Activated B cell treated with CpG ODN at 0.5 μM for 24 hours (primary cell): ENCODE results near the gene TEAD4. TPM values are rescaled to one million over a fixed set of nuclear protein-coding genes. Genes with fewer than 3 reads are reported as not detected.
A peak's percentile ranks its signal among the peaks of the same experiment; 100 is the strongest.

ENCODE experiments used
- ATAC-seq: fragments of 200-7000 bp; cut with Tn5 transposase; one replicate; pipeline ENCODE4 v1.10.0; 2021; ENCODE audit warnings: low read depth, mild to moderate bottlenecking, moderate library complexity
- CTCF ChIA-PET: fragments of 350-600 bp; sonication (Branson Sonifier 250); formaldehyde crosslinking; loops from one replicate; lab custom pipeline; 2021; ENCODE audit warnings: antibody characterized with exemption; lab: Charles Lee
- POLR2A ChIA-PET: fragments of 350-600 bp; sonication (Branson Sonifier 250); formaldehyde crosslinking; loops from one replicate; lab custom pipeline; 2021; ENCODE audit warnings: antibody characterized with exemption; lab: Charles Lee
- DNase-seq: peaks from one replicate; pipeline ENCODE4 v3.0.0; 2022
- H3K27ac Mint-ChIP-seq: one replicate; pipeline ENCODE4 v1.8.0; 2020; ENCODE audit warnings: mixed read lengths
- H3K27me3 Mint-ChIP-seq: one replicate; pipeline ENCODE4 v1.8.0; 2021; ENCODE audit warnings: mixed read lengths
- H3K36me3 Mint-ChIP-seq: one replicate; pipeline ENCODE4 v1.8.0; 2021; ENCODE audit warnings: low read depth, mixed read lengths
- H3K4me1 Mint-ChIP-seq: one replicate; pipeline ENCODE4 v1.8.0; 2021; ENCODE audit warnings: mixed read lengths
- H3K4me3 Mint-ChIP-seq: one replicate; pipeline ENCODE4 v1.8.0; 2020; ENCODE audit warnings: mild to moderate bottlenecking, mixed read lengths
- H3K9me3 Mint-ChIP-seq: one replicate; pipeline ENCODE4 v1.8.0; 2020; ENCODE audit warnings: mixed read lengths
- intact Hi-C: fragments of 100-400 bp; cut with micrococcal nuclease; formaldehyde crosslinking; loops from one replicate; pipeline ENCODE4 v1.15.1; 2024
- total RNA-seq: library from RNA; stranded (reverse); gene quantifications from 2 replicates; pipeline ENCODE4 v1.2.3, GENCODE V29; 2022
- TF ChIP-seq, protein P1 (sequence below): fragments of 200-600 bp; IDR thresholded peaks from one replicate; pipeline ENCODE4 v1.8.0; 2022; ENCODE audit warnings: antibody characterized with exemption, mild to moderate bottlenecking

TEAD4 gene
- total RNA-seq, 1 donor from 2014 or later, result not detected

DNA sequence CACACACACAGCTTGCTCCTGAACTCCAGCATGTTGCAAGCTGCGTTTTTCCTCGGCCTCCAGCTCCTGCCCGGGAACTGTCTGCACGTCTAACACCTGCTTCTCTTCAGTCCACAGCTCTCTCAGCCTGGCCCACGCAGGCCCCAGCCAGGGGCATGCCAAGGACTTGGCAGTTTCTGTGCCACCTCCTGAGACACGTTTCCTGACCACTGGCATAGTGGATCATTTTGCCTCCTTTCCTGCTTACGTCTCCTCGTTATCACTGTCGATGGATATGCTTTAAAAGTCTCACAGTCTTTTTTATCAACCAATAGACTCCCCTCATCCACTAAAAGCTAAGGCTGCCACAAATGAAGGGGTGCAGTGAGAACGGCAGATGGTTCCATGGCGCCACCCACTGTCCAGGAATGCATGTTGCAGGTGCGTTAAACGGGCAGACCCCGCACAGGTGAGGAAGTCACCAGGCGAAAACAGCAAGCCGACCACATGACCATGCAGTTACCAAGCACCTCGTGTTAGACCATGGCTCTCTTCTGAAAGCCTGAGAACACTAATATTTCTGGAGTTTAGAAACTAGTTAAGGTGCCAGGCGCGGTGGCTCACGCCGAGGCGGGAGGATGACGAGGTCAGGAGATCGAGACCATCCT, 14.7 kb upstream of the TEAD4 start:
- ATAC-seq, result peak; percentile 69
- DNase-seq, result peak; percentile 32
- H3K4me3 Mint-ChIP-seq, result no peak overlapping the region
- peaks cover 4% of the 10 kb centered on the region for H3K27me3 Mint-ChIP-seq
- TF ChIP-seq, protein P1, sequence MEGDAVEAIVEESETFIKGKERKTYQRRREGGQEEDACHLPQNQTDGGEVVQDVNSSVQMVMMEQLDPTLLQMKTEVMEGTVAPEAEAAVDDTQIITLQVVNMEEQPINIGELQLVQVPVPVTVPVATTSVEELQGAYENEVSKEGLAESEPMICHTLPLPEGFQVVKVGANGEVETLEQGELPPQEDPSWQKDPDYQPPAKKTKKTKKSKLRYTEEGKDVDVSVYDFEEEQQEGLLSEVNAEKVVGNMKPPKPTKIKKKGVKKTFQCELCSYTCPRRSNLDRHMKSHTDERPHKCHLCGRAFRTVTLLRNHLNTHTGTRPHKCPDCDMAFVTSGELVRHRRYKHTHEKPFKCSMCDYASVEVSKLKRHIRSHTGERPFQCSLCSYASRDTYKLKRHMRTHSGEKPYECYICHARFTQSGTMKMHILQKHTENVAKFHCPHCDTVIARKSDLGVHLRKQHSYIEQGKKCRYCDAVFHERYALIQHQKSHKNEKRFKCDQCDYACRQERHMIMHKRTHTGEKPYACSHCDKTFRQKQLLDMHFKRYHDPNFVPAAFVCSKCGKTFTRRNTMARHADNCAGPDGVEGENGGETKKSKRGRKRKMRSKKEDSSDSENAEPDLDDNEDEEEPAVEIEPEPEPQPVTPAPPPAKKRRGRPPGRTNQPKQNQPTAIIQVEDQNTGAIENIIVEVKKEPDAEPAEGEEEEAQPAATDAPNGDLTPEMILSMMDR, result no peak
- POLR2A ChIA-PET, result no interaction called here
- no peak overlapping the region for H3K27ac Mint-ChIP-seq
- CTCF ChIA-PET, result interaction anchor here (0.7 to 1.3 kb wide), 4 partner anchors 54 to 99 kb away, joined by 3 to 7 read pairs (median 6); partner anchors contain the start of gene TULP3
- no peaks in the 10 kb centered on the region for H3K4me1 Mint-ChIP-seq
- H3K36me3 Mint-ChIP-seq, result peaks cover 13% of the 10 kb centered on the region
- H3K9me3 Mint-ChIP-seq, result no peaks in the 10 kb centered on the region
- intact Hi-C loops, result loop anchor here (1.0 to 2.0 kb wide), 3 partner anchors 60 to 98 kb away; no protein-coding TSS in a partner anchor

DNA sequence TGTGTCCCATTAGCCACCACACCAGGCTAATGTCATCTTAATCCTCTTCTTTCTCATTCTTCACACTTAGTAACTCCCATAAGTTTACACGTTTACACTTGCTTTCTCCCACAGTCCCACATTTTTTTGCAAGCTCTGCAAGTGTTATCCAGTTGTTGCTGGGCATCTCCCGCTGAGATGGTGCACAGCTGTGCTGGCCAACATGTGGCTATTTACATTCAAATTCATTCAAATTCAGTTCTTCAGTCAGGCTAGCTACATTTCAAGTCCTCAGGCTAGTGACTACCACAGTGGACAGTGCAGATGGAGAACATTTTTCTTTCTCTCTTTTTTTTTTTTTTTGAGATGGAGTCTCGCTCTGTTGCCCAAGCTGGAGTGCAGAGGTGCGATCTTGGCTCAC, 9.8 kb upstream of the TEAD4 start:
- ATAC-seq, result no peak
- intact Hi-C loops, result no loop called here
- no peaks in the 10 kb centered on the region for H3K9me3 Mint-ChIP-seq
- H3K27me3 Mint-ChIP-seq, result peaks cover 9% of the 10 kb centered on the region
- TF ChIP-seq, protein P1, result no peak
- no peak for DNase-seq
- no peaks in the 10 kb centered on the region for H3K36me3 Mint-ChIP-seq
- H3K4me1 Mint-ChIP-seq, result no peaks in the 10 kb centered on the region
- no peak overlapping the region for H3K4me3 Mint-ChIP-seq
- CTCF ChIA-PET, result no interaction called here
- POLR2A ChIA-PET, result no interaction called here
- H3K27ac Mint-ChIP-seq, result no peak overlapping the region

DNA sequence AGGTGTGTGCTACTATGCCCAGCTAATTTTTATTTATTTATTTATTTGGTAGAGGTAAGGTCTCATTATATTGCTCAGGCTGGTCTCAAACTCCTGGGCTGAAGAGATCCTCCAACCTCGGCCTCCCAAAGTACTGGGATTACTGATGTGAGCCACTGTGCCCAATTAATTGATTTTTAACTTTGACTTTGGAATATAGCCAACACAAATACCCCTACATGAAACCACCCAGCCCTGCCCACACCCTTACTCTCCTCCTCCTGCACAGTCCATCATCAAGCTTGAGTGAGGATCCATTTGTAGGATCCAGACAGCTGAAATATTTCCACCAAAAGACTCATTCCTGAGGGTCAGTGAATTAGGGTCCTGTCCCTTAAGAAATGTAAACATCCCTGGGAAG, 3.3 kb upstream of the TEAD4 start:
- ATAC-seq, result no peak
- TF ChIP-seq, protein P1, result no peak
- H3K27me3 Mint-ChIP-seq, result peaks cover 28% of the 10 kb centered on the region
- ChIA-PET CTCF (no interaction called here), POLR2A (no interaction called here)
- H3K36me3 Mint-ChIP-seq, result no peaks in the 10 kb centered on the region
- no peak overlapping the region for H3K27ac Mint-ChIP-seq
- peaks cover 15% of the 10 kb centered on the region for H3K4me1 Mint-ChIP-seq
- intact Hi-C loops, result no loop called here
- H3K9me3 Mint-ChIP-seq, result no peaks in the 10 kb centered on the region
- H3K4me3 Mint-ChIP-seq, result no peak overlapping the region
- DNase-seq, result no peak

DNA sequence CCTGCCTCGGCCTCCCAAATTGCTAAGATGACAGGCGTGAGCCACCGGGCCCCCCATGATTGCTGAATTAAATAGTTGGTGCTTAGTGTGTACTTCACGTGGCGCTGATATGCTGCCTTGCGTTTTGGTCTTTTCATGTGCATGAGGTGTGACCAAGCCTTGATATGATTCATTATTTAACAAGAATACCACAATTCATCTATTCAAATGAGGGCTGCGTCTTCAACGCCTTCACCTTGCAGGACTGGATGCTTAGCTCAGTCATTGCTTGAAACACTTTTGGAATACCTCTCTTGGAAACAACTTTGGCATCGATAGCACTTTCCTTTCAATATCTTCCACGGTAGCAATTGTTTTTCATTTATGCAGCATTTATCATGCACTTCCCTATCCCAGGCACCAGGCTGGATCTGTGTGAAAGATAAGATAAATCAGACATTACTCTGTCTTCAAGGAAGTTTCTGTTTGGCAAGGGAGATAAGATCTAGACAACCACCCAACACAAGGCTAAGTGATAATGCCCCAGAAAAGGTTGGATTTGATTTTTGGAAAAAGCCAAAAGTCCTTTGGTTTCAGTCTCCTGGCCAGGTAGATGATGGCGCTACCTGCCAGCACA, 1.3 kb upstream of the TEAD4 start:
- intact Hi-C loops, result no loop called here

More for the DNA sequence above, 1.3 kb upstream of the TEAD4 start:
- Mint-ChIP-seq H3K4me1 (peaks cover 17% of the 10 kb centered on the region), H3K4me3 (peak overlapping the region; percentile 66), H3K9me3 (no peaks in the 10 kb centered on the region), H3K27ac (no peak overlapping the region), H3K27me3 (peaks cover 39% of the 10 kb centered on the region), H3K36me3 (no peaks in the 10 kb centered on the region)
- CTCF ChIA-PET, result no interaction called here
- DNase-seq, result no peak
- POLR2A ChIA-PET, result no interaction called here
- no peak for ATAC-seq
- TF ChIP-seq, protein P1, result no peak
